GM13976 (cell line): ENCODE measurements around the gene HOPX.
"Not testable (repeated sequence)": the region's sequence is repeated elsewhere in the genome, so short reads cannot be mapped to it uniquely, and the experiment has no call there.

Source experiments
- DNase-seq: peaks from one replicate; pipeline ENCODE4 v3.0.0; 2012; ENCODE audit warnings: low spot score
- in situ Hi-C: fragments of 300-500 bp; cut with MboI; formaldehyde crosslinking; loops from one replicate; pipeline ENCODE4 v1.12.0; 2022; ENCODE audit warnings: low sequenced_read_pairs, mixed read lengths, inconsistent platforms; ENCODE audit not compliant: unreplicated experiment
- TF ChIP-seq, protein P1 (sequence below): IDR thresholded peaks from 2 replicates; pipeline ENCODE4 v1.5.1; 2012; ENCODE audit warnings: borderline replicate concordance, mild to moderate bottlenecking; ENCODE audit not compliant: insufficient read depth; ENCODE audit errors: extremely low read depth, missing control alignments, control extremely low read depth

The HOPX gene

DNA sequence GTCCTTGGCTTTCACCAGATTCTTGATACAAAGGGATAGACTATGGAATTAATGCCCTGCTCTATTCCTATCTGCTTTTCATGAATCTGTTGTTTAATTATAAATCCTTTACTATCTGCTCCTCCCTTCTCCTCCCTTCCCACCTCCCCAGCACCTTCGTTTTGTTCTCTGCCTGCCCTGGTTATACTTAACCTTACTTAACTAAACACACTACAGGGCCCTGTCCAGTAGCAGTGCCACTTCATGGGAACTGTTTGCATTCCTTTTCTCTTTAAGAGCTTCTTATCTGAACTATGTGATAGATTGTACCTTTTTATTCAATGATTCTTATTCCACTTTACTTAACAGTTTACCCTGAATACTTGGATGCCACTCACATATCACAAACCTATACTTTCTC is 830 bp downstream of the HOPX start:
- TF ChIP-seq, protein P1, sequence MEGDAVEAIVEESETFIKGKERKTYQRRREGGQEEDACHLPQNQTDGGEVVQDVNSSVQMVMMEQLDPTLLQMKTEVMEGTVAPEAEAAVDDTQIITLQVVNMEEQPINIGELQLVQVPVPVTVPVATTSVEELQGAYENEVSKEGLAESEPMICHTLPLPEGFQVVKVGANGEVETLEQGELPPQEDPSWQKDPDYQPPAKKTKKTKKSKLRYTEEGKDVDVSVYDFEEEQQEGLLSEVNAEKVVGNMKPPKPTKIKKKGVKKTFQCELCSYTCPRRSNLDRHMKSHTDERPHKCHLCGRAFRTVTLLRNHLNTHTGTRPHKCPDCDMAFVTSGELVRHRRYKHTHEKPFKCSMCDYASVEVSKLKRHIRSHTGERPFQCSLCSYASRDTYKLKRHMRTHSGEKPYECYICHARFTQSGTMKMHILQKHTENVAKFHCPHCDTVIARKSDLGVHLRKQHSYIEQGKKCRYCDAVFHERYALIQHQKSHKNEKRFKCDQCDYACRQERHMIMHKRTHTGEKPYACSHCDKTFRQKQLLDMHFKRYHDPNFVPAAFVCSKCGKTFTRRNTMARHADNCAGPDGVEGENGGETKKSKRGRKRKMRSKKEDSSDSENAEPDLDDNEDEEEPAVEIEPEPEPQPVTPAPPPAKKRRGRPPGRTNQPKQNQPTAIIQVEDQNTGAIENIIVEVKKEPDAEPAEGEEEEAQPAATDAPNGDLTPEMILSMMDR = no peak
- in situ Hi-C loops = no loop called here
- DNase-seq = no peak

DNA sequence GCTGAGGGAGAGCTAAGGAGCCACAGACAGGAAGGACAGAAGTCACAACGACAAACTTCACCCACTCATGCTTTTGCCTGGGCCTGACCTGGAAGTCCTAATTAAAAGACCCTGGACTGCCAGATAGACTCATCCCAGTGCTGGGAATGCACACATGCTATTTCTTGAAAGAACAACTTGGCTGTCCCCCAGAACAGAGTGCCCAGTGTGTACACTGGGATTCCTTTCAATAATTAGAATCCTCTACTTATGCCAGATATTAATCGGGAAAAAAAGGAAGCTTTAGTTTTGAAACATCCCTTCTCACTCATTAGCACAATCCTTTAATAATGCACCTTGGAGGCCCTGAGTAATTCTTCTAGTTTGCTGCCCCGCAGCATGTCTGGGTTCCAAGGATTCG is 3.4 kb downstream of the HOPX start:
- TF ChIP-seq, protein P1 = no peak
- DNase-seq = no peak
- in situ Hi-C loops = no loop called here

DNA sequence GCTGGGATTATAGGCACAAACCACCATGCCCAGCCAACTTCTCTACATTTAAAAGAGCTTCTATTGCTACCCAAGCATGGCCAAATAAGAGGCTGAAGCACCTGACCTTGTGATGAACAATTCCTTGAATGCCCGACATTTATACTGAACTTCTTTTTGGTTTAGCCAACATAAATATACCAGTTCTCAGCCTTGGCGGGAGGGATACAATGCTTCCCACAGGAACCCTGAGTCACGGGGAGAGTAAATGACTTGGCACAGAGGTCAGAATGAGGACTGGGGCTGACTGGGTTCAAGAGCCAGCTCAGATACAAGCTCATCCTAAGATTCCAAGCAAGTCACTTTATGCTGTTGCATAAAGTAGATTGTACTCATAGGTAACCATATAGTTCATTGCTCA is 6.1 kb downstream of the HOPX start:
- in situ Hi-C loops = no loop called here
- TF ChIP-seq, protein P1 = no peak
- DNase-seq = no peak

DNA sequence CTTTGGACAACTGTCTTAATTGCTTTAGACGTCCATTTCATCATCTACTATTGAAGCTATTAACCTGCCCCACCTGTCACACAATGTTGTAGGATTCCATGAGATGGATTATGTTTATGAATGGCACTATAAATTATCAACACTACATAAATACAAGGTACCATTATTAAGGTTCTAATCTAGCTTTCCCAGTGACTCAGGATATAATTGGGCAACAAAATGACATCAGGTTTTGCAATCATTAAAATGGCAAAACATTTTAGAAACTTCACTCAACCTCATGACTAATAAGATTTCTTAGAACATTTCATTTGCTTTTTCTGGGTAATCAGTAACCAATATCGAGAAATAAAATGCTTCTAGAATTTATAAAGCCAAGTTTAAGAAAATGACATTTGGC is 9.2 kb downstream of the HOPX start:
- TF ChIP-seq, protein P1 = no peak
- DNase-seq = no peak
- in situ Hi-C loops = no loop called here

DNA sequence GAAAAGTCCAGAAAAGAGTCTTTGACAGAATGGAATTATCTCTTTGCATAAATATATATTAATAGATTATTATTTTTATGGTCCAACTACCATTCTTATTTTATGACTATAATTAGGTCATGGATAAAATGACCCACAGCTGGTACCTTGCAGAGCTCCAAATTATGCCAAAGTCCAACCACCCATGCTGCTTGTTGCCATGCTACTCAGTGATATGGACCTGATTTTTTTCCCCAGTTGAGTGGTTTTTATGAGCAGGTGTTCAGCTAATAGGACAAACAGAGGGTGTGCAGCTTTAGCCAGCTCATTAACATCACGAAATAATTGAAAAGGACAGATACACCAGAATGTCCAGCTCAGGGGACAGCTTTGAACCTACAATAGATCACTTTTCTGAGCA is 9.7 kb downstream of the HOPX start:
- DNase-seq = no peak
- TF ChIP-seq, protein P1 = no peak
- in situ Hi-C loops = no loop called here

DNA sequence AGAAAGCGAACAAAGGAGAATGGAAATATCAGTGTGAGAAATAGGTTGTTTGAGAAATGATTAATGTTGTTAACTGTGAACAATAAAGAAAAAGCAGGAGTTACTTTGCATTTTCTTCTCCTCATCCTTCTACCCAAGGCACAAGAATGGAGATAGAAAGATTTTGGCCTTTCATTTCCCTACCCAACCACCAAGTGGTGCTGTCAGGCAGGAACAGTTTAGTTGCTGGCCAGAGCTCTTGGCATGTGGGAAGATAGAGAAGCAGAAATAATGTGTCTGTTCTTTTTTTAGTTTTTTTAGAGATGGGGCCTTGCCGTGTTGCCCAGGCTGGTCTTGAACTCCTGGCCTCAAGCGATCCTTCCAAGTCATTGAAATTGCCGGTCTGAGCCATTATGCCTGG is 12.8 kb downstream of the HOPX start:
- TF ChIP-seq, protein P1 = no peak
- in situ Hi-C loops = no loop called here
- DNase-seq = peak; percentile 41

DNA sequence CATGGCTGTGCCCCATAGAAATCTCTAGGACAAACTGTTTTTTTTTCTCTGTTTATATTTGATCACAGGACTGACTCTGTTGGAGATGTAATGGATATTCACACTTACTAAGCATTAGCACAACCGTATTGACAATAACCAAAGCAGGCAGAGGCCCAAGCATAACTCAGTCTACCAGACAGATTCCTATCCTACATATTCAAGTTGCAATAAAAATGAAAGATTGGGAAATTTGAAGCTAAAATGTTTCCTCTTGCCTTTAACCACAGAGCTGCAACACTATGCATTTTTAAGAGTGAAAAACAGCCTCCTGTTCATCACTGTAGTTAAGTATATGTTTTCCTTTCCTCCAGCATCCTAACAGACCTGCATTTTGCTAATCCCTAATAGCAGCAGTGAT is 13.7 kb downstream of the HOPX start:
- DNase-seq, in situ Hi-C loops: not testable (repeated sequence)
